Stimulated activated naive B cell treated with anti-CD40 and anti-IgM and Interleukin-4, amounts not matched to agents 10 μg/mL and 1 μg/mL and 100 μg/mL, for 72 hours (primary cell): ENCODE data around the gene MAPKAP1.

ENCODE experiments used
- ATAC-seq, 2 donors: fragments of 150-1000 bp; cut with Tn5 transposase; replicated peaks; 2 replicates each; pipeline ENCODE4 v1.10.0; 2021; ENCODE audit warnings: moderate library complexity in 1 of 2
- DNase-seq: peaks from one replicate; pipeline ENCODE4 v3.0.0; 2021
- H3K27ac Mint-ChIP-seq: one replicate; pipeline ENCODE4 v1.8.0; 2022; ENCODE audit warnings: mild to moderate bottlenecking, mixed read lengths
- H3K27me3 Mint-ChIP-seq, 2 donors: one replicate each; pipeline ENCODE4 v1.8.0; 2022; ENCODE audit warnings: mixed read lengths in 2 of 2
- H3K36me3 Mint-ChIP-seq, 2 donors: one replicate each; pipeline ENCODE4 v1.8.0; 2022; ENCODE audit warnings: mixed read lengths in 2 of 2, mild to moderate bottlenecking in 1 of 2
- H3K4me1 Mint-ChIP-seq, 2 donors: one replicate each; pipeline ENCODE4 v1.8.0; 2022; ENCODE audit warnings: mixed read lengths in 2 of 2, mild to moderate bottlenecking in 1 of 2
- H3K4me3 Mint-ChIP-seq, 2 donors: one replicate each; pipeline ENCODE4 v1.8.0; 2022; ENCODE audit warnings: mild to moderate bottlenecking in 2 of 2, mixed read lengths in 2 of 2, moderate library complexity in 1 of 2
- H3K9me3 Mint-ChIP-seq, 2 donors: one replicate each; pipeline ENCODE4 v1.8.0; 2022; ENCODE audit warnings: mixed read lengths in 2 of 2, mild to moderate bottlenecking in 1 of 2

MAPKAP1 gene

DNA sequence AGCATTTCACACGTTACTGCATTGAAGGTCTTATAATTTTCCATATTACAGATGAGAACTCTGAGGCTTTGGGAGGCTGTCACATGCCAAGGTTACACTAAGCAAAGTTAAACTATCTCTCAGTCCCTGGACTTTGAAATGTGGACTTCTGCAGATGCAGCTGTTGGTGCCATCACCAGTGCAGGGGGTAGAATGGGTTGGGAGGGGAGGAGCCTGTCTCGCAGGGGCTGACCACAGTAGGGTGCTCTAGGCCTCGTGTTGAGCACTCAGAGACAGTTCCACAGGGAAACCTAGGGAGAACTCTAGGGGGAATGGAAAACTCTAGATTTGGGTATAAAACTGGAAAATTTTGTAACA is 220.9 kb downstream of the MAPKAP1 start:
- Mint-ChIP-seq H3K4me3 (no peak overlapping the region), H3K36me3 (peaks cover 33 to 51% of the 10 kb centered on the region in 2 donors), H3K27ac (no peak overlapping the region), H3K9me3 (no peaks in the 10 kb centered on the region), H3K27me3 (no peaks in the 10 kb centered on the region), H3K4me1 (peaks cover 3 to 6% of the 10 kb centered on the region in 2 donors)
- DNase-seq (no peak), ATAC-seq (no peak)

DNA sequence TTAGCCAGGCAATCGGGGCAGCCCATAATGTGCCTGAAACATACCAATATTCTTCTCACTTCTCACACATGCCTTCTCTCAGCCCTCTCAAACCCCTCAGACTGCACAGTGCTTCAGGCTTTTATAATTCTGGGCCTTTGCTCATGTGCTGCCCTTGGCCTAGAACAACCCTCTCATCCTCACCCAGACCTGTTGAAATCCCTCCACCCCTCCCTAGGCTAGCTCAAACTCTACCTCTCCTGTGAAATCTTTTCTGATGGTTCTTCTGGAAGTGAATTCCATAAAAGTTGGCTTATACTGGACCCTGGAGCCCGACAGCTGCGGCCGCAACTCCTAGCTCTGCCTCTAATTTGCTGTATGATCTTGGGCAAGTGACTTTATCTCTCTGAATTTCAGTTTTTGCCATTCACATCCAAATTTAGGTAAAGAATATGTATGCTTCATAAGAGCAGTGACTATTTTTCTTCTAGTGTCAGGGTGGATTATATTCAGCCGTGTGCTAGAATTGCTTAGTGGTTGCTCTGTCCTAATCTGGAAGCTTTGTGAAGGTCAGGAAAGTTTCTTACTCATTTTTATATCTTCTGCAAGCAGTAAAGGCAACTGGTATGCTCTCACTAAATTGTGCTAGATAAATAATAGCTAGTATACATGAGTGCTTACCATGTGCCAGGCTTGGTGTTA is 221.4 kb downstream of the MAPKAP1 start:
- Mint-ChIP-seq H3K4me1 (peaks cover 3 to 6% of the 10 kb centered on the region in 2 donors), H3K27ac (peak overlapping the region; percentile 16), H3K27me3 (no peaks in the 10 kb centered on the region), H3K36me3 (peaks cover 31 to 52% of the 10 kb centered on the region in 2 donors), H3K9me3 (no peaks in the 10 kb centered on the region), H3K4me3 (no peak overlapping the region)
- ATAC-seq (no peak), DNase-seq (no peak)

DNA sequence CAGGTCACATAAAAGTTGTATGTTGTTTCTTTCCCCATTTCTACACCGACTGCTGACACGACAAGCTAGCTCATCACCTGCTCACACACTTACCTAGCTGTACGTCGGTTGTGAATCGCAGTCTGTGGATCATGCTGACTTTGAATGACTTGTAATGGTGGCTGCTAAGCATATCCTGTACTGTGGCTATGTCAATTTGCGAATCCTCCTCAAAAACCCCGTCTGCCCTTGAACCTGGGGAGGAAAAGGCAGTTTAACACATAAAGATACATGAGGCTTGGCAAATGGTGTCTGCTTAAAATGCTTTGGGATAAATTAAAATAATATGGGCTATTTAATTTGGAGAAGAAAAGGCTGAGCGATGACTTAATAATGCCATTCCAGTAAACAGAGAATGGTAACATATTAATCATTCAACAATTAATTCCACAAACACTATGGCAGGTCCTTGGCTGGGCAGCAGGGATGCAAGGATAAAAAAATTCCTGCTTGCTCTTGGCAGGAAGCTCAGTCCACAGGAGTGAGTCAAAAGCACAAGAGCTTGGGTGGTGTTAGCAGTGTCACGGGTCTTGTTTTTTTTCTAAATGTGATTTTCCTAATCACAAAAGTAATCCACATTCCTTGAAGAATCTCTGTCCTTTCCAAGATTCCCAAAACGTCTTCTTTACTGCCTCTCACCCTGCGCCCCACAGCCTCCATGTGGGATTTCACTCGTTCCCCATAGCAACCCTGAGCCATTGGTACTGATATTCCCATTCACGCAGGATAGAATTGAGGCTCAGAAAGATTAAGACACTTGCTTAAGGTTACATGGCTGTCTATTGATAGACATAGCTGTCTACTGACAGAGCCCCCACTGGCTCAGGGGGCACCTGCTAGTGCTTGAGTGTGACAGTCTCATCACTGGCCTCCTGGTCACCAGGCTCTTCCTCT is 222.4 kb downstream of the MAPKAP1 start:
- Mint-ChIP-seq H3K27ac (no peak overlapping the region), H3K4me1 (peaks cover 3 to 5% of the 10 kb centered on the region in 2 donors), H3K4me3 (no peak overlapping the region), H3K36me3 (peaks cover 40 to 61% of the 10 kb centered on the region in 2 donors), H3K27me3 (no peaks in the 10 kb centered on the region), H3K9me3 (no peaks in the 10 kb centered on the region)
- no peak for DNase-seq
- ATAC-seq: no peak

DNA sequence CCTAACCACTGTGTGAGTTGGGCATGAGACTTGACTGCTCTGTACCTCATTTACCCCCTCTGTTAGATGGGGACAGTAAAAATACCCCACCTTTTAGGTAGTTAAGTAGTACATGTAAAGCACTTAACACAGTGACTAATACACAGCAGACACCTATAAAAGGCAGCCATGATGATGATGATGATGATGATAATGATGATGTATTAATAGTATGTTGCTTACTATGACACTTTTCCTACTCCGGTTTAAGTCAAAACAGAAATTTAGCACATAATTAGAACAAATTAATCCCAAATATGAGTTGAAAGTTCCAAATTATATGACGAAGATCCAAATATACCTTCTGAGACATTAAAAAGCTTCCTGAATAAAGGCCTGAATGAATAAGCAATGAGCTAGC is 223.3 kb downstream of the MAPKAP1 start:
- H3K36me3 Mint-ChIP-seq: peaks cover 36 to 59% of the 10 kb centered on the region in 2 donors
- no peak for ATAC-seq
- no peaks in the 10 kb centered on the region for H3K4me1 Mint-ChIP-seq
- H3K27me3 Mint-ChIP-seq: no peaks in the 10 kb centered on the region
- DNase-seq: no peak
- H3K4me3 Mint-ChIP-seq: no peak overlapping the region
- H3K9me3 Mint-ChIP-seq: no peaks in the 10 kb centered on the region
- no peak overlapping the region for H3K27ac Mint-ChIP-seq

DNA sequence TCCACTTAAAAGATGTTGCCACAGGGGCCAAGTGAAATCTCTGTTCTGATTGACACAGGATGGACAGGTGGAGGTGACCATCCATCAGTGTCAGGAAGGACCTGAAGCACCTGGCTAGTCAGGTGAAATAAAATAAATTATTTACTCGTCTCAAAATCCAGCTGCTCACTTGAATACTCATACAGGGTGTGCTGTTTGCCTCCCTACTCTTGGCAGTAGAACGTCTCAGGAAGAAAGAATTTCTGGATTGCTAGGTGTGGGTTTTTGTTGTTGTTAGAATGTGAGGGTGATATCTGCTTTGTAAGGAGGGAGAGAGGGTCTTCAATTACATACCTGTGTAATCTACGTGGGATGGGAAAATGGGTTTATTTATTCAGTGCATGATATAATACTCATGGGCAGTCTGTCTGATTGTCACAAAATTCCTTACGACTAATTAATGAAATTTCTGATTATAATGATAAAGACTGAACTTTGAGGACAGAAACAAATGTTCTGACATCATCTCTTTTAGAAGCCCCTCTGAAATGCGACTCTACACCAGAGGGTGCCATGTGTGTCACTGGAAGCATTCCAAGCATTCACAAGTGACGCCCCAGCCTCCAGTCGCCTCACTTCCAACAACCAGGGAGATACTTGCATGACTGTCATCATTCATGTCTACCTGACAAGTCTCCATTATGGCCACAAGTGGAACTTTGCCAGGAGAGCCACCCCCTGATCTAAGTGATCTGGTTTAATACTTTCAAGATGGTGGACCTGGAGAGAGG is 227.0 kb downstream of the MAPKAP1 start:
- Mint-ChIP-seq H3K36me3 (peaks cover 51 to 76% of the 10 kb centered on the region in 2 donors), H3K27me3 (no peaks in the 10 kb centered on the region), H3K9me3 (no peaks in the 10 kb centered on the region), H3K4me3 (no peak overlapping the region), H3K4me1 (peaks cover 0 to 3% of the 10 kb centered on the region in 2 donors), H3K27ac (no peak overlapping the region)
- no peak for ATAC-seq
- DNase-seq: no peak

DNA sequence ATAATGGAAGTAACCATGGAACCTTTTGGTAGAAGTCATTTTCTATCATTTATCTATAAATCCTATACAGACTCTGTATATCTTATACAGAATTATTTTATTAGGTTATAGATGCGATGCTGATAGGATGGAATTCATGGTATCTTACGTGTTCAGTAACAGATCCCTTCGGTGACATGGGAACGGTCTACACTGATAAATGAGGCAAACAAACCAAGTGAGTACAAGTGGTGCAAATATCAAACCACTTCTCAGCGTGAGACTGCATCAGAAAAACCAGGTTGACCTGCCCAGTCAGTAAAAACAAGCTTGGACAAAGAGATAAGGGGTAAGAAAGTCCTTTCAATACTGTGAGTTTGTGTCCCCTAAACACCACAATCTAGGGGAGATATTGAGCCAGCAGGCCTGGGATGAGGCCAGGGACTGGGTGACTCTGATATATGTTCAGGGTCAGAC is 229.9 kb downstream of the MAPKAP1 start:
- no peak for DNase-seq
- no peak overlapping the region for H3K27ac Mint-ChIP-seq
- H3K36me3 Mint-ChIP-seq: peaks cover 35 to 68% of the 10 kb centered on the region in 2 donors
- H3K27me3 Mint-ChIP-seq: no peaks in the 10 kb centered on the region
- no peak overlapping the region for H3K4me3 Mint-ChIP-seq
- ATAC-seq: no peak
- no peaks in the 10 kb centered on the region for H3K9me3 Mint-ChIP-seq
- peaks cover 0 to 3% of the 10 kb centered on the region in 2 donors for H3K4me1 Mint-ChIP-seq

DNA sequence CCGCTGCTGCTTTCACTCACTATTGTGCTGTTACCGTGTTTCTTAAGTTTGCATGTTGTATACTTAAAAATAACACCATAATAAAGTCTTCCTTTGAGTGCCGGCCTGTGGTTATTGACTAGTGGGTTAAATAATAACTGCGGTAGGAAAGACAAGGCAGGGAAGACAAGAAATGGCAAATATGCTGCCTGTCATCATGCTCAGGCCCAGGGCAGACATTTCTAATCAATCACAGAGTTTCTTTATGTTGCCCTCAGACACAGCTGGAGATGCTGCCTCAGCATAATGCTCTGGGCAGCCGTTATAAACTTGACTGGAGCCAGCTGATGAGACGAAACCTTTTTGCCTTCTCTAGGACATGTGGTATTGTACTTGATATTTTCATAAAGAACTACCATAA is 230.4 kb downstream of the MAPKAP1 start:
- H3K4me3 Mint-ChIP-seq: no peak overlapping the region
- no peak overlapping the region for H3K27ac Mint-ChIP-seq
- ATAC-seq (no peak), DNase-seq (no peak)
- peaks cover 35 to 66% of the 10 kb centered on the region in 2 donors for H3K36me3 Mint-ChIP-seq
- H3K9me3 Mint-ChIP-seq: no peaks in the 10 kb centered on the region
- H3K27me3 Mint-ChIP-seq: no peaks in the 10 kb centered on the region
- peaks cover 0 to 3% of the 10 kb centered on the region in 2 donors for H3K4me1 Mint-ChIP-seq

DNA sequence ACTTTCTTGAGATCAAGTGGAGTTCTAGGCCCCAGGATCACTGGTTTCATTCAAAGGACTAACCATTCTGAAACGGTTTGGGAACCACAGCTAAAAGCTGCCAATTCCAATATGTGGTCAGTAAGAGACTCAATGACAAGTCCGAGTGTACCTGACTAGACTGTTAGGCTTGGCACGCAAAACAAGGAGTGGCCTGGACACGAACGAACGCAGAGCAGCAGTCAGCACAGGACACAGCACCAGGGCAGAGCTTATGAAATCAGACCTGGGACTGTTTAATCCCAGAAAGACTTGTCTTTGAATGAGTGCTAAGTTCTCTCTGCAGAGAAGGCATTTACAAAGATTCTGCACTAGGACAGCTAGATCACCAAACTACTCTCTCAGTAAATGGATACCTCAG is 231.6 kb downstream of the MAPKAP1 start:
- Mint-ChIP-seq H3K4me1 (peaks cover 0 to 3% of the 10 kb centered on the region in 2 donors), H3K36me3 (peaks cover 35 to 68% of the 10 kb centered on the region in 2 donors), H3K9me3 (no peaks in the 10 kb centered on the region), H3K27me3 (no peaks in the 10 kb centered on the region), H3K4me3 (no peak overlapping the region), H3K27ac (no peak overlapping the region)
- ATAC-seq: no peak
- no peak for DNase-seq

DNA sequence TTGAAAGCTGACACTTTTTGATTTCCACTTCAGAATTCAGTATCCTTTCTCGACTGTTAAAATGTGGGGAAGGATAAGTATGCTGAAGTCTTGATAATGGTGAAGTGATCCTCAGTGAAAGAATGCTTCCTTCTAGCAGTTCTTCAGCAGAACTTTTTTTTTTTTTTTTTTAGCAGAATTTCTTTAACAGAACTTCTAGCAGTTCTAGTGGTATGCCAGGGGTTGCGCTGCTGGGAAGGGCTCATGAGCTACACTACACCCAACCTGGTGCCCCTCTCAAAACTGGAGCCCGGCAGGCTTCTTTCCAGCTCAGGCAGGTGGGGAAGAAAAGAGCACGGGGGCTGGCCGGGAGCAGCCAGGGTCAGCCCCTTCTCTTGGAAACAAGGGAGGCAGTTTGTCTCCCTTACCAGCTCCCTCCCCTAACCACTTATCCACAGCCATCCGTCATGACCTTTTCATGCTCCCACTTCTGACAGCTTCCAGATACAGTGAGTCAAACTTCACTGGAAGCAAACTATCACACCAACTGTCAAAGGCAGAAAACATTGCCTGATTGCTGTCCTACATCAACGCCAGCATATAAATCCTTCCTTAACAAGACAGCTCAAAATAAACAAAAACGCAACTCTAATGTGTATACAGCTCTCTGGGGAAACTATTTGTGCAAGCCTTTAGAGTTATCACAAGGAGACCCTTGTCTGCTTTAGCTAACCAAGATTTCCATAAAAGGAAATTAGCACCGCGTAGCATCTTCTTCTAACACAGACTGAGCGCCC is 233.9 kb downstream of the MAPKAP1 start:
- H3K36me3 Mint-ChIP-seq: peaks cover 23 to 69% of the 10 kb centered on the region in 2 donors
- DNase-seq: no peak
- H3K27me3 Mint-ChIP-seq: no peaks in the 10 kb centered on the region
- H3K4me3 Mint-ChIP-seq: no peak overlapping the region
- no peak for ATAC-seq
- H3K4me1 Mint-ChIP-seq: peaks cover 0 to 3% of the 10 kb centered on the region in 2 donors
- no peaks in the 10 kb centered on the region for H3K9me3 Mint-ChIP-seq
- H3K27ac Mint-ChIP-seq: no peak overlapping the region

DNA sequence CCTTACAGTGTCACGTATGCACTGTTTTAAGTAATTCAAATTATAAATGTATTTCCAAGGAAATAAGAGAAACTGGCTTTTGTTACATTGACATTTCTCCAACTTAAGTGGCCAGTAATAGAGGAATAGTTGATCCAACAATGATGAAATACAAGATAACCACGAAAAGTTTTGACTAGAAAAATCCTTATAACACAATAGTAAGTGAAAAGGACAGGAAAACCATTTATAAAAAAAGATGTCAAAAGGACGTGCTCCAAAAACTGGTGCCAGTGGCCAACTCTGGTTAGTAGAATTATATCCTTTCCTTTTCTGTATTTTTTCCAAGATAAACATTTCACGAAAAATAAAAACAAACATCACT is 234.5 kb downstream of the MAPKAP1 start:
- no peak for DNase-seq
- ATAC-seq: no peak
- no peaks in the 10 kb centered on the region for H3K27me3 Mint-ChIP-seq
- no peak overlapping the region for H3K4me3 Mint-ChIP-seq
- peaks cover 0 to 1% of the 10 kb centered on the region in 2 donors for H3K4me1 Mint-ChIP-seq
- H3K36me3 Mint-ChIP-seq: peaks cover 18 to 69% of the 10 kb centered on the region in 2 donors
- no peaks in the 10 kb centered on the region for H3K9me3 Mint-ChIP-seq
- H3K27ac Mint-ChIP-seq: no peak overlapping the region

DNA sequence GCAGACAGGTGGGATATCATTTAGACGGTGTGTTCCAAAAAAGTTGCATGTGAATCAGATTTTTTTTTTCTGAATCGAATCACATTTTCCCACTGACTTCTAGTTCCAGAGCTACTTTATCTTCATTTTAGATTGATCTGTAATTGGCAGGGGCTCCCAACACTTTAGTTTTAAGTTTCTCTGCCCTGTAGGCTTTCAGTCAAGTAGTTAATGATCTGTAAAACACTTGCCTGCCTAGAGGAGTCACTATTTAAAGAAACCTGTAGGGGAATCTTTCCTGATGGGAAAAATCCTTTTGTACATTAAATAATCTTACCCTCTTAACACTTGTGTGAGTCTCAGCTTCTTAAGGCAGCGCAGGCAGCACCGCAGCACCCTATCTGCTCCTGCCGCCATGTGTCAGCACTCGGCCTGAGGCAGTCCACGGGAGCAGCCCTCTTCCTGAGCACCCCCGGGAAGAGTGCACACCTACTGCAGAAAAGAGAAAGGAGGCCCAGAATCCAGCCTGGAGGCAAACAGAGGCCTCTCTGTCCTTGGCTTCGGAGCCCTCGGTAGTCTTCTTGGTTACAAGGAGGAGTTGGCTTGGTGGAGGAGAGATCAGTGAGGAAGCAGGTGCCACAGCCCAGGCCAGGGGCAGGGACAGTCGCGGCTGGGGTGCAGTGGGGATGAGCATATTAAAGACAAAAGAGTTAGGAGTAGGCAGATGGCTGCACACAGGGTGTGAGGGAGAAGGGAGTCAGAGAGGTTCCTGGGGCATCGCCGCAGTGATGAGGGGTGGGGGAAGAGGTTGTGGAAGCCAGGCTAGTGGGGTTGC is 236.0 kb downstream of the MAPKAP1 start:
- no peak for ATAC-seq
- H3K36me3 Mint-ChIP-seq: peaks cover 8 to 57% of the 10 kb centered on the region in 2 donors

DNA sequence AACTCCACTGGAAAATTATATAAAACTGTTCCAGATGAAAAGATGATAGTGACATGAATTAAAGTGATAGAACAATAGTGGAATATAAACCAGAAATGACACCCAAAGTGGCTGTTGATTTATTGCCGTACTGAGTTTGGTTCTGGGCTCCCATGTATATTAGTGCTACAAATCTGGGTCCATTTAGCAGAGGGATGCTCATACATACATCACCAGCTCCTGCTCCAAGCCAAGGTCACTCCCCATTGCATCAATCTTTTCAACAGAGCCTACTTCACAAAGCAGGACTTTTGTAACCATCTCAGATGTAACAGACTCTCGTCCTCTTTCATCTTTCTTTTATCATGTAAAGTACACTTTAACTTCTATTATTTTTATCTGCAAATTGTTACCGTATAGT is 236.8 kb downstream of the MAPKAP1 start:
- no peaks in the 10 kb centered on the region for H3K9me3 Mint-ChIP-seq
- no peaks in the 10 kb centered on the region for H3K4me1 Mint-ChIP-seq
- no peaks in the 10 kb centered on the region for H3K27me3 Mint-ChIP-seq
- H3K4me3 Mint-ChIP-seq: no peak overlapping the region
- ATAC-seq (no peak), DNase-seq (no peak)
- peaks cover 6 to 49% of the 10 kb centered on the region in 2 donors for H3K36me3 Mint-ChIP-seq
- H3K27ac Mint-ChIP-seq: no peak overlapping the region

More for the DNA sequence above, 236.0 kb downstream of the MAPKAP1 start:
- Mint-ChIP-seq H3K4me3 (no peak overlapping the region), H3K4me1 (no peaks in the 10 kb centered on the region), H3K27me3 (no peaks in the 10 kb centered on the region), H3K27ac (no peak overlapping the region), H3K9me3 (no peaks in the 10 kb centered on the region)
- no peak for DNase-seq

DNA sequence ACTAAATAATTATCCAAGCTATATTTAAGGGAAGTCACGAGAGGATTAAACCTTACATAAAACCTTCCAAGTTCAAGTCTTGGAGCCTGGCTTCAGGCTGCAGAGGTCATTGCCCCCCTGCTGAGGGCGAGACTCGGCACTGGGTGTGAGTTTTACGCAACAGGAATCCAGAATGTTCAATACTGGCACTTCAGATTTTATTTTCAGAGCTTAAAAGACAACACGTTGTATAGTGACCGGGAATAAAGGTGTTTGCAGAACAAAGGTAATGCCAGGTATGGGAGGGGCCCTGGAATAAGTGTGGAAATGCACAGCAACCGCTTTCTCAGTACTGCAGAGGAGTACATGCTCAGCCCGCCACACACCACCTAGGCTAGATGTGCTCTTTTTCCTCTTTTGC is 238.4 kb downstream of the MAPKAP1 start:
- peaks cover 7 to 38% of the 10 kb centered on the region in 2 donors for H3K36me3 Mint-ChIP-seq
- H3K27ac Mint-ChIP-seq: no peak overlapping the region
- H3K9me3 Mint-ChIP-seq: no peaks in the 10 kb centered on the region
- H3K4me1 Mint-ChIP-seq: no peaks in the 10 kb centered on the region
- DNase-seq: no peak
- no peak overlapping the region for H3K4me3 Mint-ChIP-seq
- no peak for ATAC-seq
- H3K27me3 Mint-ChIP-seq: no peaks in the 10 kb centered on the region
